ENCODE results near the gene HHLA2.

HHLA2 gene

GRCh38 chr3:108302570-108302969 lies 6.2 kb downstream of the HHLA2 start:
- no peak for DNase-seq
- TF ChIP-seq EZH2phosphoT487 (IDR thresholded peaks at IDR 0.05; ENCODE audit: low read length): no peak
- no peak for TF ChIP-seq CTCF (IDR thresholded peaks at IDR 0.05; ENCODE audit: low read length)
- no peak for TF ChIP-seq EZH2 (optimal IDR thresholded peaks at IDR 0.05; ENCODE audit: low read depth, low read length)
- H3K27me3 ChIP-seq (replicated peaks; ENCODE audit: insufficient read depth, low read length): no peaks in the 10 kb centered on the region
- H3K36me3 ChIP-seq (replicated peaks; ENCODE audit: insufficient read depth, low read length): no peaks in the 10 kb centered on the region
- H3K79me2 ChIP-seq (ENCODE audit: low read length): no peaks in the 10 kb centered on the region
- no peaks in the 10 kb centered on the region for H3K9me3 ChIP-seq (replicated peaks; ENCODE audit: insufficient read depth, low read length)
- H4K20me1 ChIP-seq (ENCODE audit: insufficient read depth, low read length): no peaks in the 10 kb centered on the region
- no peaks in the 10 kb centered on the region for H3F3A ChIP-seq (ENCODE audit: insufficient read depth, low read length)
- peak overlapping the region; percentile 53 for H3K4me2 ChIP-seq (ENCODE audit: low read depth, low read length)
- 0 out of 2 replicates have a peak overlapping the region, but pooled peaks have one; percentile 50 for H2AFZ ChIP-seq (ENCODE audit: low read length)
- no peak overlapping the region for H3K27ac ChIP-seq (ENCODE audit: low read length)
- 0 out of 2 replicates have a peak, but pooled peaks cover 4% of the 10 kb centered on the region for H3K4me1 ChIP-seq (ENCODE audit: low read length)
- no peaks in the 10 kb centered on the region for H3K9me2 ChIP-seq (replicated peaks; ENCODE audit: insufficient read depth, low read length)
- H3K9ac ChIP-seq (ENCODE audit: low read length): no peak overlapping the region
- H3K4me3 ChIP-seq (ENCODE audit: low read length): peak overlapping the region; percentile 18; the same call in 1 of the 2 replicates

- Histone ChIP-seq H3K27ac (ENCODE audit: low read length) (no peak overlapping the region), H3K4me2 (ENCODE audit: low read depth, low read length) (no peak overlapping the region), H3K4me1 (ENCODE audit: low read length) (0 out of 2 replicates have a peak, but pooled peaks cover 4% of the 10 kb centered on the region), H3K79me2 (ENCODE audit: low read length) (no peaks in the 10 kb centered on the region), H3K36me3 (replicated peaks; ENCODE audit: insufficient read depth, low read length) (no peaks in the 10 kb centered on the region), H3K4me3 (ENCODE audit: low read length) (no peak overlapping the region), H2AFZ (ENCODE audit: low read length) (no peak overlapping the region), H3K9ac (ENCODE audit: low read length) (no peak overlapping the region), H3F3A (ENCODE audit: insufficient read depth, low read length) (no peaks in the 10 kb centered on the region), H3K9me3 (replicated peaks; ENCODE audit: insufficient read depth, low read length) (no peaks in the 10 kb centered on the region), H3K9me2 (replicated peaks; ENCODE audit: insufficient read depth, low read length) (no peaks in the 10 kb centered on the region), H3K27me3 (replicated peaks; ENCODE audit: insufficient read depth, low read length) (no peaks in the 10 kb centered on the region), H4K20me1 (ENCODE audit: insufficient read depth, low read length) (no peaks in the 10 kb centered on the region)
- DNase-seq: no peak
- no peak for TF ChIP-seq CTCF (IDR thresholded peaks at IDR 0.05; ENCODE audit: low read length)
- no peak for TF ChIP-seq EZH2phosphoT487 (IDR thresholded peaks at IDR 0.05; ENCODE audit: low read length)
- no peak for TF ChIP-seq EZH2 (optimal IDR thresholded peaks at IDR 0.05; ENCODE audit: low read depth, low read length)
Measured at GRCh38 chr3:108305484-108306172, 9.3 kb downstream of the HHLA2 start.

GRCh38 chr3:108311797-108312196 lies 15.4 kb downstream of the HHLA2 start:
- Histone ChIP-seq H3K27me3 (replicated peaks; ENCODE audit: insufficient read depth, low read length) (no peaks in the 10 kb centered on the region), H3K9me2 (replicated peaks; ENCODE audit: insufficient read depth, low read length) (no peaks in the 10 kb centered on the region), H3K27ac (ENCODE audit: low read length) (no peak overlapping the region), H3K4me2 (ENCODE audit: low read depth, low read length) (no peak overlapping the region), H2AFZ (ENCODE audit: low read length) (no peak overlapping the region), H3K79me2 (ENCODE audit: low read length) (no peaks in the 10 kb centered on the region), H3K9ac (ENCODE audit: low read length) (no peak overlapping the region), H3K4me3 (ENCODE audit: low read length) (no peak overlapping the region), H3K36me3 (replicated peaks; ENCODE audit: insufficient read depth, low read length) (no peaks in the 10 kb centered on the region), H3K9me3 (replicated peaks; ENCODE audit: insufficient read depth, low read length) (no peaks in the 10 kb centered on the region), H4K20me1 (ENCODE audit: insufficient read depth, low read length) (no peaks in the 10 kb centered on the region), H3F3A (ENCODE audit: insufficient read depth, low read length) (no peaks in the 10 kb centered on the region), H3K4me1 (ENCODE audit: low read length) (no peaks in the 10 kb centered on the region)
- no peak for DNase-seq
- TF ChIP-seq EZH2phosphoT487 (IDR thresholded peaks at IDR 0.05; ENCODE audit: low read length): no peak
- no peak for TF ChIP-seq EZH2 (optimal IDR thresholded peaks at IDR 0.05; ENCODE audit: low read depth, low read length)
- no peak for TF ChIP-seq CTCF (IDR thresholded peaks at IDR 0.05; ENCODE audit: low read length)

Measured in MM.1S (cell line).